ENCODE data around the gene EVC.

- TF ChIP-seq YY1 (IDR thresholded peaks at IDR 0.05; ENCODE audit: low read depth, low read length) (no peak), CTCF (IDR thresholded peaks at IDR 0.05; ENCODE audit: control extremely low read depth in 1 of 3, insufficient read depth in 1 of 3, low read depth in 1 of 3, low read length in 3 of 3) (no peak), EZH2 (IDR thresholded peaks at IDR 0.05; ENCODE audit: low read depth, low read length, severe bottlenecking) (no peak), RAD21 (IDR thresholded peaks at IDR 0.05 in 1 of 2, conservative IDR thresholded peaks at IDR 0.05 in 1 of 2; ENCODE audit: low read depth in 2 of 2, low read length in 2 of 2) (no peak), ZNF274 (IDR thresholded peaks at IDR 0.05; ENCODE audit: borderline replicate concordance, extremely low read depth, low read length) (no peak), HDAC2 (IDR thresholded peaks at IDR 0.05; ENCODE audit: borderline replicate concordance in 1 of 2, low read depth in 2 of 2, low read length in 2 of 2) (no peak), KDM4A (IDR thresholded peaks at IDR 0.05; ENCODE audit: low read depth, low read length, severe bottlenecking) (no peak), TCF12 (IDR thresholded peaks at IDR 0.05; ENCODE audit: low read depth, low read length) (no peak)
- TF ChIP-seq, protein P1, sequence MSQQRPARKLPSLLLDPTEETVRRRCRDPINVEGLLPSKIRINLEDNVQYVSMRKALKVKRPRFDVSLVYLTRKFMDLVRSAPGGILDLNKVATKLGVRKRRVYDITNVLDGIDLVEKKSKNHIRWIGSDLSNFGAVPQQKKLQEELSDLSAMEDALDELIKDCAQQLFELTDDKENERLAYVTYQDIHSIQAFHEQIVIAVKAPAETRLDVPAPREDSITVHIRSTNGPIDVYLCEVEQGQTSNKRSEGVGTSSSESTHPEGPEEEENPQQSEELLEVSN (IDR thresholded peaks at IDR 0.05): no peak
These were observed 21.9 kb upstream of the EVC start for GRCh38 chr4:5689065-5689464.

All from H1 (cell line).